PC-9 (cell line): ENCODE measurements around the gene QPCTL. TPM values are rescaled to one million over a fixed set of nuclear protein-coding genes. Genes with fewer than 3 reads are reported as not detected.
"Not testable (repeated sequence)": the region's sequence is repeated elsewhere in the genome, so short reads cannot be mapped to it uniquely, and the experiment has no call there.

Experiments
- BruUV-seq: library from RNA; stranded (reverse); fragments of 400-500 nt; replicated peaks from 2 replicates; lab custom pipeline; 2021; lab: Mats Ljungman, UMichigan
- CTCF ChIA-PET: fragments of 300-600 bp; sonication (Branson Sonifier 250); formaldehyde crosslinking; loops from one replicate; lab custom pipeline; 2022; ENCODE audit warnings: antibody characterized with exemption; lab: Charles Lee
- POLR2A ChIA-PET: fragments of 300-600 bp; sonication (Branson Sonifier 250); formaldehyde crosslinking; loops from one replicate; lab custom pipeline; 2022; ENCODE audit warnings: antibody characterized with exemption; ENCODE audit not compliant: unreplicated experiment; lab: Charles Lee
- DNase-seq, 2 experiments: peaks; one replicate each; pipeline versions ENCODE4 v3.0.0 to v3.0.0-alpha.2; 2015 to 2022; ENCODE audit warnings: mixed read lengths in 1 of 2
- H2AFZ ChIP-seq: fragments of 200-600 bp; sonication (generic); 2 replicates; pipeline ENCODE4 v1.8.1; 2017; ENCODE audit warnings: antibody characterized with exemption
- H3F3A ChIP-seq: fragments of 200-600 bp; sonication (generic); 2 replicates; pipeline ENCODE4 v1.8.1; 2017; ENCODE audit warnings: antibody characterized with exemption, mild to moderate bottlenecking, low read depth; ENCODE audit not compliant: insufficient read depth
- H3K27ac ChIP-seq: fragments of 200-600 bp; sonication (generic); 2 replicates; pipeline ENCODE4 v1.6.1; 2016; ENCODE audit warnings: mixed run types
- H3K27me3 ChIP-seq: fragments of 200-600 bp; sonication (generic); 2 replicates; pipeline ENCODE4 v1.6.1; 2016; ENCODE audit warnings: low read depth, mixed run types; ENCODE audit not compliant: insufficient read depth
- H3K36me3 ChIP-seq: fragments of 200-600 bp; sonication (generic); 2 replicates; pipeline ENCODE4 v1.6.1; 2016; ENCODE audit warnings: low read depth, mixed run types
- H3K4me1 ChIP-seq: fragments of 200-600 bp; sonication (generic); replicated peaks from 2 replicates; pipeline ENCODE4 v1.6.1; 2016; ENCODE audit warnings: mixed run types; ENCODE audit not compliant: insufficient read depth
- H3K4me2 ChIP-seq: fragments of 200-600 bp; sonication (generic); 2 replicates; pipeline ENCODE4 v1.6.1; 2017; ENCODE audit warnings: mixed run types
- H3K4me3 ChIP-seq: fragments of 200-600 bp; sonication (generic); 2 replicates; pipeline ENCODE4 v1.6.1; 2016; ENCODE audit warnings: mixed run types
- H3K79me2 ChIP-seq: fragments of 200-600 bp; sonication (generic); 2 replicates; pipeline ENCODE4 v1.6.1; 2017; ENCODE audit warnings: low read depth, mixed run types
- H3K9me2 ChIP-seq: fragments of 200-600 bp; sonication (generic); 2 replicates; pipeline ENCODE4 v1.8.1; 2017; ENCODE audit warnings: mild to moderate bottlenecking; ENCODE audit not compliant: insufficient read depth
- H3K9me3 ChIP-seq: fragments of 200-600 bp; sonication (generic); 2 replicates; pipeline ENCODE4 v1.8.1; 2016; ENCODE audit warnings: low read depth; ENCODE audit not compliant: insufficient read depth
- H4K20me1 ChIP-seq: fragments of 200-600 bp; sonication (generic); 2 replicates; pipeline ENCODE4 v1.8.1; 2017; ENCODE audit not compliant: insufficient read depth
- EZH2 ChIP-seq: fragments of 200-600 bp; sonication (generic); IDR thresholded peaks from 2 replicates; pipeline ENCODE4 v1.8.0; 2017; ENCODE audit warnings: antibody characterized with exemption, low read depth
- intact Hi-C: fragments of 100-400 bp; cut with micrococcal nuclease; formaldehyde crosslinking; loops from one replicate; pipeline ENCODE4 v1.10.0; 2022; ENCODE audit not compliant: unreplicated experiment
- total RNA-seq: library from RNA; stranded (reverse); gene quantifications from 2 replicates; pipeline ENCODE4 v1.2.3, GENCODE V29; 2021
- TF ChIP-seq, protein P1 (sequence below): fragments of 200-600 bp; sonication (generic); conservative IDR thresholded peaks from 2 replicates; pipeline ENCODE4 v1.6.1; 2017; ENCODE audit warnings: mixed run types, antibody characterized with exemption, mild to moderate bottlenecking, moderate library complexity

The QPCTL gene
- total RNA-seq, 1 experiment from 2014 or later = 27.6 TPM

DNA sequence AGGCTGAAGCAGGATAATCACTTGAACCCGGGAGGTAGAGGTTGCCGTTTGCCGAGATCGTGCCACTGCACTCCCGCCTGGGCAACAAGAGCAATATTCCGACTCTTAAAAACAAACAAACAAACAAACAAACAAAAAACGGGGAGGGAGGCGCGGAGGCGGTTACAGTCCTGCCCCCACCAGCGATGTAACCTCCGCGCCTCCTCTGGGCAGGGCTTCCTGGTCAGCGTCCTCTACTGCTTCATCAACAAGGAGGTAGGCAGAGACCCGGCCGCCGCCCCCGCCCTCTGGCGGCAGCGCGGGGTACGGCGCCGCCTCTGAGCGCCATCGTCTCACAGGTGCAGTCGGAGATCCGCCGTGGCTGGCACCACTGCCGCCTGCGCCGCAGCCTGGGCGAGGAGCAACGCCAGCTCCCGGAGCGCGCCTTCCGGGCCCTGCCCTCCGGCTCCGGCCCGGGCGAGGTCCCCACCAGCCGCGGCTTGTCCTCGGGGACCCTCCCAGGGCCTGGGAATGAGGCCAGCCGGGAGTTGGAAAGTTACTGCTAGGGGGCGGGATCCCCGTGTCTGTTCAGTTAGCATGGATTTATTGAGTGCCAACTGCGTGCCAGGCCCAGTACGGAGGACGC, 11.0 kb upstream of the QPCTL start:
- peak overlapping the region; percentile 53 for H3K4me3 ChIP-seq
- BruUV-seq = no TSS peak
- no peaks in the 10 kb centered on the region for H3K9me2 ChIP-seq
- no peaks in the 10 kb centered on the region for H3K27me3 ChIP-seq
- no peaks in the 10 kb centered on the region for H3K79me2 ChIP-seq
- H2AFZ ChIP-seq = peak overlapping the region; percentile 77
- TF ChIP-seq, protein P1, sequence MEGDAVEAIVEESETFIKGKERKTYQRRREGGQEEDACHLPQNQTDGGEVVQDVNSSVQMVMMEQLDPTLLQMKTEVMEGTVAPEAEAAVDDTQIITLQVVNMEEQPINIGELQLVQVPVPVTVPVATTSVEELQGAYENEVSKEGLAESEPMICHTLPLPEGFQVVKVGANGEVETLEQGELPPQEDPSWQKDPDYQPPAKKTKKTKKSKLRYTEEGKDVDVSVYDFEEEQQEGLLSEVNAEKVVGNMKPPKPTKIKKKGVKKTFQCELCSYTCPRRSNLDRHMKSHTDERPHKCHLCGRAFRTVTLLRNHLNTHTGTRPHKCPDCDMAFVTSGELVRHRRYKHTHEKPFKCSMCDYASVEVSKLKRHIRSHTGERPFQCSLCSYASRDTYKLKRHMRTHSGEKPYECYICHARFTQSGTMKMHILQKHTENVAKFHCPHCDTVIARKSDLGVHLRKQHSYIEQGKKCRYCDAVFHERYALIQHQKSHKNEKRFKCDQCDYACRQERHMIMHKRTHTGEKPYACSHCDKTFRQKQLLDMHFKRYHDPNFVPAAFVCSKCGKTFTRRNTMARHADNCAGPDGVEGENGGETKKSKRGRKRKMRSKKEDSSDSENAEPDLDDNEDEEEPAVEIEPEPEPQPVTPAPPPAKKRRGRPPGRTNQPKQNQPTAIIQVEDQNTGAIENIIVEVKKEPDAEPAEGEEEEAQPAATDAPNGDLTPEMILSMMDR = peak; percentile 94
- no peak for TF ChIP-seq EZH2
- peak; percentile 80 to 94 for DNase-seq
- H3F3A ChIP-seq = peaks cover 71% of the 10 kb centered on the region
- no peaks in the 10 kb centered on the region for H4K20me1 ChIP-seq
- intact Hi-C loops = loop anchor here (1.0 to 2.0 kb wide), 3 partner anchors 38 to 159 kb away; no protein-coding TSS in a partner anchor
- peak overlapping the region; percentile 78 for H3K4me2 ChIP-seq
- H3K9me3 ChIP-seq = no peaks in the 10 kb centered on the region
- H3K27ac ChIP-seq = peak overlapping the region; percentile 31; the same call in 1 of the 2 replicates
- H3K4me1 ChIP-seq = peaks cover 18% of the 10 kb centered on the region
- ChIA-PET POLR2A (interaction anchor here (0.6 to 1.5 kb wide), 4 partner anchors 11 to 1164 kb away, joined by 6 to 18 read pairs (median 16); no protein-coding TSS in a partner anchor), CTCF (interaction anchor here (0.9 kb wide), 1 partner anchor 90 kb away, joined by 6 read pairs; no protein-coding TSS in a partner anchor)
- peaks cover 2% of the 10 kb centered on the region; the same call in 1 of the 2 replicates for H3K36me3 ChIP-seq

DNA sequence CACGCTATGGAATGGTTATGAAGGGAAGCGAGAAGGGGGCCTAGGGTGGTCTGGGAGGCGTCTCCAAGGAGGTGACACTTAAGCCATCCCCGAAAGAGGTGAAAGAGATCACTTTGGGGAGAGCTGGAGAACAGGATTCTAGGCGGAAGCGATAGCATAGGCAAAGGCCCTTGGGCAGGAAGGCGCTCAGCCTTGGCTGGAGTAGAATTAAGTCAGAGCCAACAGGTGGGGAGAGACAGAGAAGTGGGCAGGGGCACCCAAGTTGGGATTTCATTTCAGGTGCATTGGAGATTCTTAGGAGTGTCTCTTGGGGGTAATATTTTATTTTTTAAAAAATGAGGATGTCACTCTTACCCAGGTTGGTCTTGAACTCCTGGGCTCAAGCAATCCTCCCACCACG, 10.3 kb upstream of the QPCTL start:
- CTCF ChIA-PET = no interaction called here

DNA sequence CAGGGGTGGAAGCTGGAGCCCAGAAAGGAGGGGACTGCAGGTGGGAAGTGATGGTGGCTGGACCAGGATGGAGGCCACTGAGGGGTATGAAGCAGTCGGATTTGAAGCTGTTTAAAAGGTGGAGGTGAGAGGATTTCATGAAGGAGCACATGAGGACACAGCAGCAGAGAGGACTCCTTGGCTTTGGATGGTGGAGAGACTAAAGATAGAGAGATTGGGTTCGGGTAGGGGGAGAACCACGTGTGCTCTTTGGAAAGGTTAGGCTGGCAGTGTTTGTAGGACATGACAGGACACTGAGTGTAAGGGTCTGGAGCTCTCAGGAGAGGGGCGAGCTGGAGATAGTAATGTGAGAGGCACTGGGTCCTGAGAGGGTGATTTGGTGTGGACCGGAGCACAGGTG, 9.6 kb upstream of the QPCTL start:
- TF ChIP-seq, protein P1 = no peak
- TF ChIP-seq EZH2 = no peak
- Histone ChIP-seq H3K9me2 (no peaks in the 10 kb centered on the region), H4K20me1 (peaks cover 10% of the 10 kb centered on the region; the same call in 1 of the 2 replicates), H2AFZ (no peak overlapping the region), H3K9me3 (no peaks in the 10 kb centered on the region), H3K4me3 (no peak overlapping the region), H3K4me1 (peaks cover 14% of the 10 kb centered on the region), H3K4me2 (no peak overlapping the region), H3K79me2 (no peaks in the 10 kb centered on the region), H3K27ac (no peak overlapping the region), H3K27me3 (no peaks in the 10 kb centered on the region), H3F3A (peaks cover 79% of the 10 kb centered on the region), H3K36me3 (peaks cover 15% of the 10 kb centered on the region; the same call in 1 of the 2 replicates)
- intact Hi-C loops = no loop called here
- no peak for DNase-seq
- ChIA-PET CTCF (no interaction called here), POLR2A (no interaction called here)
- no TSS peak for BruUV-seq

More for the DNA sequence above, 10.3 kb upstream of the QPCTL start:
- no peak for DNase-seq
- no peak for TF ChIP-seq EZH2
- TF ChIP-seq, protein P1 = no peak
- Histone ChIP-seq H3K9me2 (no peaks in the 10 kb centered on the region), H3K27ac (peak overlapping the region; percentile 31; the same call in 1 of the 2 replicates), H3K9me3 (no peaks in the 10 kb centered on the region), H3K79me2 (no peaks in the 10 kb centered on the region), H3K27me3 (no peaks in the 10 kb centered on the region), H4K20me1 (peaks cover 3% of the 10 kb centered on the region; the same call in 1 of the 2 replicates), H3F3A (peaks cover 74% of the 10 kb centered on the region), H3K4me3 (peak overlapping the region; percentile 53; the same call in 1 of the 2 replicates), H2AFZ (peak overlapping the region; percentile 77; the same call in 1 of the 2 replicates), H3K4me2 (peak overlapping the region; percentile 78), H3K4me1 (peaks cover 15% of the 10 kb centered on the region), H3K36me3 (peaks cover 8% of the 10 kb centered on the region; the same call in 1 of the 2 replicates)
- intact Hi-C loops = no loop called here
- POLR2A ChIA-PET = no interaction called here
- no TSS peak for BruUV-seq

DNA sequence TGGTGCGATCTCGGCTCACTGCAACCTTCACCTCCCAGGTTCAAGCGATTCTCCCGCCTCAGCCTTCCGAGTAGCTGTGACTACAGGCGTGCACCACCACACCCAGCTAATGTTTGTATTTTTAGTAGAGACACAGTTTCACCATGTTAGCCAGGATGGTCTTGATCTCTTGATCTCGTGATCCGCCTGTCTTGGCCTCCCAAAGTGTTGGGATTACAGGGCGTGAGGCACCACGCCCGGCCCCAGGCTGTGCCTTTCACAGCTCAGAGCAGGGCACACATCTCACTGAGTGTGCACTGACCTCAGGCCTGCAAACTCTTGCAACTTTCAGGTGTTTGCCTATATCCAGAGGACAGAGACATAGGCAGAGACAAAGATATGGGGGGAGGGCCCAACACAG, 7.4 kb upstream of the QPCTL start:
- H3K27ac ChIP-seq, H2AFZ ChIP-seq, H3K4me3 ChIP-seq, intact Hi-C loops, H3K9me3 ChIP-seq, DNase-seq, H3K9me2 ChIP-seq, H3K4me2 ChIP-seq, H3K4me1 ChIP-seq, CTCF ChIA-PET, H3K27me3 ChIP-seq, BruUV-seq: not testable (repeated sequence)
- peaks cover 18% of the 10 kb centered on the region for H3K79me2 ChIP-seq
- H3K36me3 ChIP-seq = peaks cover 30% of the 10 kb centered on the region; the same call in 1 of the 2 replicates
- POLR2A ChIA-PET = interaction anchor here (0.6 kb wide), 3 partner anchors 13 to 727 kb away, joined by 4 to 13 read pairs (median 9); no protein-coding TSS in a partner anchor
- peaks cover 25% of the 10 kb centered on the region for H4K20me1 ChIP-seq
- H3F3A ChIP-seq = peaks cover 76% of the 10 kb centered on the region
